ENCODE results near the gene LIMK2. TPM values are rescaled to one million over a fixed set of nuclear protein-coding genes. Genes with fewer than 3 reads are reported as not detected.
"Not testable (repeated sequence)": the region's sequence is repeated elsewhere in the genome, so short reads cannot be mapped to it uniquely, and the experiment has no call there.

Gene LIMK2
- total RNA-seq, 1 experiment from 2014 or later: 23.5 TPM

DNA sequence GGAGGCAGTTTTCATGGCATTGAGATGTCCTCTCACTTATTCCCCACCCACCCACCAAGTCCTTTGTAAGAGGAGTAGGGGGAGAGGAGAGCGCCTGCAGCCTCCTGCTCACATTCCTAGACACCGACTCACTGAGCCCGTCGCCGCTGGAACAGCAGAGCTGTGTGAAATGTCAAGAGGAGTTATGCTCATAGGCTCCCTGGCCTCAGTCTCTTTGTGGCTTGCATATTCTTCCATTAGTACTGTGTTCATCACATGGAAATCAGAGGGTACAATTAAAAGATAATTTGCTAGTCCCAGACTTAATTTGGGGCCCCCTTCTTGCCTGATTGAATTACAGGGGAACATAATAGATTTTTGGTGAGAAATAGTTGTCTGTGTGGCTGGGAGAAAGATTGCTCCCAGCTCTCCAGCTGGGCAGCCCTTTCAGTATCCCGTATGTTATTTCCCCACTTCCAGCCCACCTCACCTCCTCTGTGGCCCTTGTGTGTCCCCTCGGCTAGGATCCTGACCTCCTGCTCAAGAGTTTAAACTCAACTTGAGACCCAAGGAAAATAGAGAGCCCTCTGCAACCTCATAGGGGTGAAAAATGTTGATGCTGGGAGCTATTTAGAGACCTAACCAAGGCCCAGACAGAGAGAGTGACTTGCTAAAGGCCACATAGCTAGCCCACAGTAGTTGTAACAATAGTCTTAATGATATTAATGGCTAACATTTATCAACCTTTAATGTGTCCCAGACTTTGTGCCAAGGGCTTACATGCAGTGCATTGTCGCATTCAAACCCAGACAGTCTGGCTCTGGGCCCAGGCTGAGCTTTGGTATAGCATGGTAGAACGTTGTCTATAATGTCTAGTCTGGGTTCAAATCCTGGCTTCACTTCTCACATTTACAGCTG is 32.2 kb downstream of the LIMK2 start:
- peak; percentile 76 for DNase-seq (ENCODE audit: low spot score)

DNA sequence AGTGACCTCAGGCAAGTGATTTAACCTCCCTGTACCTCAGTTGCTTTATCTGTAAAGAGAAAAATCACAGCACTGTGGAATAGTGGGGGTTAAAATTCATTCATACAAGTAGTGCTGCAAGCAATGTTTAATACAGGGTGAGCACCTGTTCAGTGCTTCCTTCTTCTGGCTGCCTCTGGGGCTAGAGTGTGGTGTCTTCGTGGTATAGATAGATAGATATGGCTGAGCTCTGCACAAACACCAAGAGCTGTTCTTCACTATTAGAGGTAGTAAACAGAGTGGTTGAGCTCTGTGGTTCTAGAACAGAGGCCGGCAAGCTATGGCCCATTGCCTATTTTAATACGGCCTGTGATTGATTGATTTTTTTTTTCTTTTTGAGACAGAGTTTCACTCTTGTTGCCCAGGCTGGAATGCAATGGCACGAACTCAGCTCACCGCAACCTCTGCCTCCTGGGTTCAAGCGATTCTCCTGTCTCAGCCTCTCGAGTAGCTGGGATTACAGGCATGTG is 32.9 kb downstream of the LIMK2 start:
- DNase-seq (ENCODE audit: low spot score): no peak

DNA sequence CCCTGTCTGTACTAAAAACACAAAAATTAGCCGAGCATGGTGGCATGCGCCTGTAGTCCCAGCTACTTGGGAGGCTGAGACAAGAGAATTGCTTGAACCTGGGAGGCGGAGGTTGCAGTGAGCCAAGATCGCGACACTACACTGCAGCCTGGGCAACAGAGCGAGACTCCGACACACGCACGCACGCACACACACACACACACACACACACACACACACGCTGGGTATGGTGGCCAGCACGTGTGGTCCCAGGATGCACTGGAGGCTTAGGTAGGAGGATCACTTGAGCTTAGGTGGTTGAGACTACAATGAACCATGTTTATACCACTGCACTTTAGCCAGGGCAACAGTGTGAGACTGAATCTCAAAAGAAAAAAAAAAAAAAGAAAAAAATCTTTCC is 33.9 kb downstream of the LIMK2 start:
- not testable (repeated sequence) for DNase-seq (ENCODE audit: low spot score)

DNA sequence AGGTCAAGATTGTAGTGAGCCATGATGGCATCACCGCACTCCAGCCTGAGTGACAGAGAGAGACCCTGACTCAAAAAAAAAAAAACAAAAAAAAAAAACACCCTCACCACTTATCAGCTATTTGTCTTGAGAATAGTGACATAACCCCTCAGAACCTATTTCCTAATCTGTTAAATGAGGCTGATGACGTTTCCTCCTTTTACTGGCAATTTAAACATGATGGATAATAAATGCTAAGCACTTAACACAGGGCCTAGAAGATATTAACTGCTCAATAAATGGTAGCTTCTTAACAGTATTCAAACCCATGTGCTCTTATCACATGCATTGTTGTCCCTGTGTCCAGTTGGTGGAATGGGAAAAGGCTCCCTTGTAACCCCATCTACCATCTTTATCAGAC is 34.6 kb downstream of the LIMK2 start:
- DNase-seq (ENCODE audit: low spot score): no peak

DNA sequence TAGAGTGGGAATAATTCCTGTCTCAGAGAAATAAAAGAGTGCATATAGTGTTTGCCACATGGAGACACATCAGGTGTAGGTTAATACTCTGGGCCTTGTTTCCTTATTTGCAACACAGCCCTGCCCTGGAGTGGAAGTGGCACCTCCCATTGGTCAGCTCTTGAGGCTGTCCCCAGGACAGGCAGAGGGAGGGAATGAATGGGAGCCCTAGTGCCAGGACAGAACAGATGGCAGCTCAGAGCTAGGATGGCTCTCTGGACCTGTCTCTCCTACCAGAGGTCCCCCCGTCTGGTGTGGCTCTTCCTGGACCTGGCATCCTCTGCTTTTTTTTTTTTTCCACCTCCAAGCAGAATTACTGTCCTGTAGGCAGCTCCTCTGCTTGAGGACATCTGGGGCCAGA is 35.6 kb downstream of the LIMK2 start:
- DNase-seq (ENCODE audit: low spot score): no peak

DNA sequence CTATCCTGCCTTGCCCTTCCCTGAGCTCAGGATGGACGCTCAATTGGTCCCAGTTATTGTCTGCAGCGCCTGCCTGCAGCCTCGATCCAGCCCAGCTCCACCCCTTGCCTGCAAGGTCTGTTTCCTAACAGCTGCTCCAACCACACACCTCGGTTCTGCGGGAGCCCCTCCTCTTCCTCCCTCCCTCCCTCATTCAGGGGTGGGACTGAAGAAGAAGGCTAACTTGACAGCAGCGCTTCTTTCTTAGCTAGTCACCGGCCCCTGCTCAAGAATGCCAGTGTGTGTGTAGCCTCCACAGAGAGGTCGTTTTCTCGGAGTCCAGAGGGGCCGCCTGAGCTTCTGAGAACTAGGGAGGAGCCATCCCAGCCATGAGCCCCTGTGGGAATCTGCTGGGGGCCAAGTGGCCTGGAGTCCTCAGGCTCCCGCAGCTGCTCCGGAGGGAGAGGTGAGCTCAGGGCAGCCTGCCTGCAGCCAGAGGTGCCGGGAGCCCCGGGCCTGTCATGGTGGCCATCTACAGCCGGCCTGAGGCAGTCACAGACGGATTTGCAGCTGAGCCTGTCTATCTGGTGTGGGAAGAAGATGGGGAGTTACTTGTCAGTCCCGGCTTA is 36.1 kb downstream of the LIMK2 start:
- peak; percentile 80 for DNase-seq (ENCODE audit: low spot score)

DNA sequence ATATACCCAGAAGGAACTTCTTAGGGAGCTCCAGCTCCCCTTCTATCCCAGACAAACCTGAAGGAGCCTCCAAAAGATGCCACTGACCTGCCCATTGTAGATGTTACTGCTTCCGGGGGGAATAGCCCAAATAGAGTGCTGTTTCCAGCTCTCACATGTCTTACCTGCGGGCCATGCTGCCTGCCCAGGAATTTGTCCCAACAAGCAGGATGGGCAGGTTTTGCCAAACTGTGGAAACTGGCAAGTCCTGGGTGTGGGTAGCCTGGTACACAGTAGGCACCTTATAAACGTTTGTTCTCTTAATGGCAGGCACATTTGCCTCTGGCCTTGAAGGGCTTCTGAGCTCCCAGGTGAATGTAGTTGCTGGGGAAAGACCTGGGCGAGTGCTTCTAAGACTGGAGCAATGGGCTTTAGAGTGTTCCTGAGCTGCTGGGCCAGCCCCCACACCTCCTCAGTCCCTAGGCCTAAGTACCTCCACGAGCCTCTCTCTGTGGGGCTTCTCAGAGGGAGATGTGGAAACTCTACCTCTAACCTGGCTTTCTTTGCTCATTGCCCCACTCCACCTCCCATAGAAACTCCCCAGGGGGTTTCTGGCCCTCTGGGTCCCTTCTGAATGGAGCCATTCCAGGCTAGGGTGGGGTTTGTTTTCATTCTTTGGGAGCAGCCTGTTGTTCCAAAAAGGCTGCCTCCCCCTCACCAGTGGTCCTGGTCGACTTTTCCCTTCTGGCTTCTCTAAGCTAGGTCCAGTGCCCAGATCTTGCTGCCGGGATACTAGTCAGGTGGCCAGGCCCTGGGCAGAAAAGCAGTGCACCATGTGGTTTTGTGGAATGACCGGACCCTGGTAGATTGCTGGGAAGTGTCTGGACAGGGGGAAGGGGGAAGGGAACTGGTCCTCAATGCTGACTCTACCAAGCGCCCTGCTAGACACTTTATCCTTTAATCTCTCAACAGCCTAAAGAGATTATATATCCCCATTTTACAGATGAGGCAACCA is 37.2 kb downstream of the LIMK2 start:
- no peak for DNase-seq (ENCODE audit: low spot score)

DNA sequence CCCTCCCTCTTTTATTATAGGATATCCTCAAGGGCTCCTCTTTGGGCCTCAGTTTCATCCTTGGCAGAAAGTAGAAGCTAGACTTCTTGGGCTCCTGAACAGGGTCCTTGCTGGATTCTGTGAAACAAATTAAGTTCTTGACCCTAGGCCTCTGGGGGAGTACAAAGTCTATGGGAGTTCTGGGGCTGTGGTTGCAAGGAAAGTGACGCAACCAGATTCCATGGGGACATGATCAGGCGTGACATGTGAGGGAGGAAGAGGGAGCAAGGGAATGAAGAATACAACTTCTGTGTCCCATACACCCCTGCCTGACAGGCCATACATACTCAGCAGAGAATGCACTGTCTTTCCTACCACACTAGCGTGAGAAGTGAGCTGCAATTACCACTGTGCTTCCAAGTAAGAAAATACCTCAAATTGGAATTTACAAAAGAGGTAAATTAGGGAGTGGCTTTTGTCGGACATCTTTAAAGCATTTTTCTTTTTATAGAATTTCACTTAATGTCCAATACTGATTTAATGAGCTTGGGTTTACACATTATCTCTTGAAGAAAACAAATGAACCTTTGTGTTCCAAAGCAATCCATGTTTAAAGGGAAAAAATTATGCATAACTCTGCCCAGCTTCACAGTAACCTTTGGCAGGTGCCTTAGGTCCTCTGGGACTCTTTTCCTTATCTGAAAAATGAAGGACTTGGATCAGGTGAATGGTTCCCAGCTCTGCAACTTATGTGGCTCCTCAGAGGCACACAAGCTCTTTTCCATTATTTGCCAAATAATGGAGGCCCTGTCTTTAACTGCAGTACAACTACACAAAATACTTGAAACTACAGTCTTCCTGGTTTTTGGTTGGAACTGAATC is 38.9 kb downstream of the LIMK2 start:
- DNase-seq (ENCODE audit: low spot score): no peak

DNA sequence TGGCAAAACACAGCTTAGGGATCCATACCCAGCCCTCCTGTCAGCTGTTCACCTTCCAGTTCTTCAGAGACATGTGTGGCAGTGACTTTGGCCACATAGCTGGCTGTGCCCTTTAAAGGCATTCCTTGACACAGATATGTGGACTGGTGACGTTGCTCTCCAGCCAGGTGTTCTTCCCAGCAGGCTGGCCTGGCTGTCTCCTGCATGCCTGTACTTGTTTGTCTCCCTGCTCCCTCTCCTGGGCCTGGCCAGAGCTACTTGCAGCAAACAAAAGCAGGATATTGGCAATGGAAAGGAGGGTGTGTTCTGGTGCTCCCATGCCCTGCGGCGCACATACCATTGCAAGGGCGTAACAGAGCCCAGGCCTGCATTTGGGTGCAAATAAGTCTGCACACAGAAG is 41.9 kb downstream of the LIMK2 start:
- no peak for DNase-seq (ENCODE audit: low spot score)

DNA sequence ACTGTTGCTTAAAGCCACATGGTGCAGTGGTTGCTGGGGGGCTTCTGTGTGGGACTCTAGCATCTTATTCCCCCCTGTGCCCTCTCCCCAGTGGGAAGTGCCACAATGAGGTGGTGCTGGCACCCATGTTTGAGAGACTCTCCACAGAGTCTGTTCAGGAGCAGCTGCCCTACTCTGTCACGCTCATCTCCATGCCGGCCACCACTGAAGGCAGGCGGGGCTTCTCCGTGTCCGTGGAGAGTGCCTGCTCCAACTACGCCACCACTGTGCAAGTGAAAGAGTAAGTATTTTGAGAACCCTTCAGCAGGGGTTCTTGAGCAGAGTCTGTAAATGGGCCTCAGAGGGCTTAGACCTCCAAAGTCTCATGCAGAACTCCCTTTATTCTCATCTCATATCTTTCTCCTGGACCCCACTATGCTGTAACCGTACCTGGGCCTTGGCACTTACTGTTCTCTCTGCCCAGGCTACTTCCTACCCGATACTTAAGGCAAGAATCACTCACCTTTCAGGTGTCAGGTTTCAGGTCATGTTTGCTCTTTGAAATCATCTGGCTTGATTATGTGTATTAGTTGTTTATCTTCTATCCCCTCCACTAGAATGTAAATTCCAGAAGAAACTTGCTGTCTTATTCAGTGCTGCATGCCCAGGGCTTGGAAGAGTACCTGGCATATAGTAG is 47.8 kb downstream of the LIMK2 start:
- no peak for DNase-seq (ENCODE audit: low spot score)

DNA sequence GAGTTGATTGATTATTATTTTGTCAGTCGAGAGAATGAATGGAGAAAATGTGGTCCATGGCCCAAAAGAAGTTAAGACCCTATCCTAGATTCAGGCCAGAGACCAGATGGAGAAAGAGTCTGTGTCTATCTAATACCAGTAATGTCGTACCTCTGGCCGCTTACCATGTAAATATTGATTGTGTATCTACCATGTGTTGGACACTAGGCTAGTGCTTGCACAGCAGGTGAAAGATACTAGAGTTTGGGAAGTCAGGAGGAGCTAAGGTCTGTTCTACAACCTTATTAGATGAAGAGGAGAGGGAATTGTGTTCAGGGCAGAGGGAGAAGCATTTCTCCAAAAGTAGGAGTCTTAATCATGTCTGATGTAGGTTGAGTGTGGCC is 48.4 kb downstream of the LIMK2 start:
- no peak for DNase-seq (ENCODE audit: low spot score)

DNA sequence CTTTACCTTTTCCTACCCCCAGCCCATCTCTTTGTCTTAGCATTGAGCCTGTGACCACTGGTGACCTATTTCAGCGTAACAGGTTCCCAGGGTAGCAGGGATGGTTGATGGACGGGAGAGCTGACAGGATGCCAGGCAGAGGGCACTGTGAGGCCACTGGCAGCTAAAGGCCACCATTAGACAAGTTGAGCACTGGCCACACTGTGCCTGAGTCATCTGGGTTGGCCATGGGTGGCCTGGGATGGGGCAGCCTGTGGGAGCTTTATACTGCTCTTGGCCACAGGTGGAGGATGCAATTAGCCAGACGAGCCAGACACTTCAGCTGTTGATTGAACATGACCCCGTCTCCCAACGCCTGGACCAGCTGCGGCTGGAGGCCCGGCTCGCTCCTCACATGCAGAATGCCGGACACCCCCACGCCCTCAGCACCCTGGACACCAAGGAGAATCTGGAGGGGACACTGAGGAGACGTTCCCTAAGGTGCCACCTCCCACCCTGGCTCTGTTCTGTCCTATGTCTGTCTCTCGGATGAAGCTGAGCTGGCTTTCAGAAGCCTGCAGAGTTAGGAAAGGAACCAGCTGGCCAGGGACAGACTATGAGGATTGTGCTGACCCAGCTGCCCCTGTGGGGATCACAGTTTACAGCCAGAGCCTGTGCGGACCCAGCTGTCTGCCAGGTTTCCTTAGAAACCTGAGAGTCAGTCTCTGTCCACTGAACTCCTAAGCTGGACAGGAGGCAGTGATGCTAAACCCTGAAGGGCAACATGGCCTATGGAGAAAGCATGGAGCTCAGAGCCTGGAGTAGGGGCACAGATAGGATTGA is 50.4 kb downstream of the LIMK2 start:
- DNase-seq (ENCODE audit: low spot score): no peak

DNA sequence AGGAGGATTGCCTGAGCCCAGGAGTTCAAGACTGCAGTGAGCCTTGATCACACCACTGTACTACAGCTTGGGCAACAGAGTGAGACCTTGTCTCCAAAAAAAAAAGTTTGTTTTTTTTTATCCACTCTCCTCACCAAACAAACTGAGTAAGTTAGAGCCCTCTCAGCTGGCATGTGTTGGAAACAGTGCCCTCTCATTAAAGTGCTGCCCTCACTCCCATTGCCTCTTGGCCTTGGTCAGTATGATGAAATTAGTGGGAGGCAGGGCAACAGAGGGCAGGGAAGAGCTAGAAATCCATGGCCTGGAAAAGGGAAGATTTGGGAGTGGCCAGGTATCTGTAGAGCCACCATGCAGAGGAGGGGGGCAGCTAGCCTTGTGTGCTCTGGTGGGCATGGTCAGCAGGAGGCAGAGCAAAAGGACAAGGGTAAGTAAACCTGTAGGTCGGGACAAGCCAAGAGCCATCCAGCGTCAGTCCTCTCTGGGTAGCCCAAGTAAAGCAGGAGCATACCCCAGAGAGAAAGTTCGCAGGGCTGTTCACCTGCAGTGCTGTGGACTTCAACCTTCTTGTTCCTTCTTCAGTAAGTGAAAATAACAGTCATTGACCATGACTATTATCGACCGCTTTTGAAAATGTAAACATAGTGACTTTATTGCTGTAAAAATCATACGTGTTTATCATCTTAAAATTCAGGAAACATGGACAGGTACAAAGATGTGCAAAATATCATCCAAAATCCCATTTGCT is 52.0 kb downstream of the LIMK2 start:
- no peak for DNase-seq (ENCODE audit: low spot score)

DNA sequence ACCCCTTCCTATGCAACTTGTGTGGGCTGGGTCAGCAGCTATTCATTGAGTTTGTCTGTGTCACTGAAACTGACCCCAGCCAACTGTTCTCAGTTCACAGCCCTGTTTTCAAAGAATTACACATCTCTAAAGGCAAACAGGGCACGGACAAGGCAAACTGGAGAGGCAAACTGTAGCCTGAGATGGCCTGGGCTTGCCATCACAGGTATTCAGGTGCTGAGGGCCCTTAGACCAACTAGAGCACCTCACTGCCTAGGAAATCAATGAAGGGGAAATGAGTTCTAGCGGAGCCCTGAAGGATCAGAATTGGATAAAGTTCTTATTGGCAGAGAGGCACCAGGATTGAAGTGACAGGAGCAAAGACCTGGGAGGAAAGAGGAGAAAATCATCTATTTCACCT is 56.2 kb downstream of the LIMK2 start:
- no peak for DNase-seq (ENCODE audit: low spot score)

DNA sequence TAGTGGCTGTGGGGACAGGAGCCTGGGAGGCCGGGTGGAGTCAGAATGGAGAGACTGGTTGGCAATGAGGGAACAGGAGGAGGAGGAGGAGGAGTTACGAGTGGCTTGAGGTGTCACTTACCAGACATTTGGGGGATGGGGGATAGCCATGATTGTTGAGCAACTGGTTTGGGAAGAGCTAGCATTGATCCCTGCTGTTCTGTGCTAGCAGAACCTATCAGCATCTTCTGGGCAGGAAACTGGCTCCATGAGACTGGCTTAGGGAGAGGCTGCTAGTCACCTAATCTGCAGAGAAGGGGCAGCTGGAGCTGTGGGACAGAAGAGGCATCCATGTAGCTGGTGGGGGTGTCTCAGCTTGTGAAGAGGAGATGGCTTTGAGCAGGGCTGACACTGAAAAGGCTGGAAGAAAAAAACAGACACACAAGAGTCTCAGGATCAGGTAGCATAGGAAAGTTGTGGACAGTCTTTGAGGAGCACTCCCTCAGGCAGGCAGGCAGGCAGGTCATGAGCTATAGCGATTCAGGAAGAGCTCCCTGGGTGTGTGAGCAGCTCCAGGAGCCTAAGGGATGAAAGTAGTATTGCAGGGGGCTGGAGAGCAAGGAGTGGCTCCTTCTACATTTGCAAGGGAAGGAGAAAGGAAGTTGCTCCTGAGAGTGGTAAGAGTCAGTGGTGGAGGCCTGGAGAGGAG is 57.9 kb downstream of the LIMK2 start:
- no peak for DNase-seq (ENCODE audit: low spot score)

DNA sequence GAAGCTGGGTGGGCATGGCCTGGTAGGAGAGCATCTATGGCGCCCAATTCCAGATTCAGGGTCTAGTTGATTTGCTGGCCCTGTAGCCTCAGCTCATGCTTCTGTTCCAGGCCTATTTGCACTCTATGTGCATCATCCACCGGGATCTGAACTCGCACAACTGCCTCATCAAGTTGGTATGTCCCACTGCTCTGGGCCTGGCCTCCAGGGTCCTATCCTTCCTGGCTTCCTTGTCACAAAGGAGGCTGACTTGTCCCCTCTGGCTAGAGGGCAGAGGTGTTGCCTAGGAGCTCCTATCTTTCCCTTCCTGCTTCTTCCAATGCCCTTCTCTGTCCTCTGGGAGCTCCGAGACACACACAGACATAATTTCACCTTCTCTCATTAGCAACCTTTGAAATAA is 58.9 kb downstream of the LIMK2 start:
- no peak for DNase-seq (ENCODE audit: low spot score)

DNA sequence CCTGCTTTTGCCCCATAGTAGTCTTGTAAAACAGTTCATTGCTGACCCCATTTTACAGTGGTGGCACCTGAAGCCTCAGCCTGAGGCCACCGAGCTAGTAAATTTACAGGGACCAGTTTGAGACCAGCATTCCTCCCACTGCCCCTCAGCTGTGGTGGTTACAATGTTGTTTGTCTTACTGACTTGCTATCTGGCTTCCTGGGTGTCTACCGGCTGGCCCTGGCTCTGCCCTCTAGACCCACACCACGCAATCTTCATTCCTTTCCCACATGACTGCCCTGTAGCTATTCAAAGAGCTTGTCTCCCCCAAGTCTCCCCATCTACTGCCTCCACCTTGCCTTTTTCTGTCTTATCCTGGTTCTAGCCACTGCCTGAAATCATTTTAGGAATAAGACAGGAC is 59.4 kb downstream of the LIMK2 start:
- DNase-seq (ENCODE audit: low spot score): no peak
